Esophagus muscularis mucosa (tissue), 4 donors: Measurements from ENCODE around the gene THBS1. TPM values are rescaled to one million over a fixed set of nuclear protein-coding genes. Genes with fewer than 3 reads are reported as not detected.

ENCODE experiments used
- DNase-seq: peaks from one replicate; pipeline ENCODE4 v3.0.0-alpha.2; 2017; ENCODE audit errors: extremely low spot score
- H3K27ac ChIP-seq, 4 donors: fragments of 200-600 bp; sonication (generic); replicated peaks in 1 of 4; 1 replicate in 3 of 4; 2 replicates in 1 of 4; pipeline ENCODE4 v1.5.1; 2016 to 2019; ENCODE audit warnings: mild to moderate bottlenecking in 1 of 4
- H3K27me3 ChIP-seq, 4 donors: fragments of 200-600 bp; sonication (generic); one replicate each; pipeline versions ENCODE4 v1.5.1 to v1.6.0; 2016 to 2019
- H3K36me3 ChIP-seq, 4 donors: fragments of 200-600 bp; sonication (generic); one replicate each; pipeline ENCODE4 v1.5.1; 2016 to 2019
- H3K4me1 ChIP-seq, 4 donors: fragments of 200-600 bp; sonication (generic); one replicate each; pipeline ENCODE4 v1.5.1; 2016 to 2019
- H3K4me3 ChIP-seq, 4 donors: fragments of 200-600 bp; sonication (generic); 1 replicate in 2 of 4; 2 replicates in 2 of 4; pipeline ENCODE4 v1.5.1; 2016 to 2019; ENCODE audit warnings: mild to moderate bottlenecking in 4 of 4, moderate library complexity in 1 of 4
- H3K9me3 ChIP-seq, 4 donors: fragments of 200-600 bp; sonication (generic); 1 replicate in 3 of 4; 2 replicates in 1 of 4; pipeline ENCODE4 v1.5.1; 2016 to 2019
- EP300 ChIP-seq: sonication (generic); formaldehyde crosslinking; IDR thresholded peaks from one replicate; pipeline ENCODE4 v1.6.1; 2017; ENCODE audit warnings: antibody characterized with exemption
- POLR2A ChIP-seq: fragments of 450-650 bp; IDR thresholded peaks from one replicate; pipeline ENCODE4 v1.6.1; 2017; ENCODE audit warnings: antibody characterized with exemption, moderate library complexity, mild to moderate bottlenecking, low read depth
- POLR2AphosphoS5 ChIP-seq, 2 donors: sonication (generic); formaldehyde crosslinking; IDR thresholded peaks; one replicate each; pipeline ENCODE4 v1.6.1; 2017; ENCODE audit warnings: antibody characterized with exemption in 2 of 2
- WGBS: methylation state at CpG from one replicate; pipeline ENCODE4 v1.1.5; 2018; 5-methylcytosine and 5-hydroxymethylcytosine counted together
- intact Hi-C: fragments of 100-400 bp; cut with DNase I; formaldehyde crosslinking; loops from one replicate; pipeline ENCODE4 v1.15.1; 2023
- total RNA-seq, 4 donors: library from RNA; depleted of rRNA; stranded (reverse); fragments of >200 nt; gene quantifications; one replicate each; pipeline versions ENCODE4 v1.1.0 to v1.2.1, GENCODE V29; 2016
- TF ChIP-seq, protein P1 (sequence below), 3 experiments: fragments of 200-600 bp in 2 of 3; fragments of 450-650 bp in 1 of 3; sonication (generic) in 2 of 3; IDR thresholded peaks; one replicate each; pipeline ENCODE4 v1.5.1; 2017 to 2019; ENCODE audit warnings: antibody characterized with exemption in 3 of 3, mild to moderate bottlenecking in 2 of 3, moderate library complexity in 1 of 3

The THBS1 gene
- total RNA-seq, result 1,000 to 10,000 TPM in 1 of 4 donors, 100 to 1,000 TPM in 3; 188 to 4,072 (median 270) TPM

DNA sequence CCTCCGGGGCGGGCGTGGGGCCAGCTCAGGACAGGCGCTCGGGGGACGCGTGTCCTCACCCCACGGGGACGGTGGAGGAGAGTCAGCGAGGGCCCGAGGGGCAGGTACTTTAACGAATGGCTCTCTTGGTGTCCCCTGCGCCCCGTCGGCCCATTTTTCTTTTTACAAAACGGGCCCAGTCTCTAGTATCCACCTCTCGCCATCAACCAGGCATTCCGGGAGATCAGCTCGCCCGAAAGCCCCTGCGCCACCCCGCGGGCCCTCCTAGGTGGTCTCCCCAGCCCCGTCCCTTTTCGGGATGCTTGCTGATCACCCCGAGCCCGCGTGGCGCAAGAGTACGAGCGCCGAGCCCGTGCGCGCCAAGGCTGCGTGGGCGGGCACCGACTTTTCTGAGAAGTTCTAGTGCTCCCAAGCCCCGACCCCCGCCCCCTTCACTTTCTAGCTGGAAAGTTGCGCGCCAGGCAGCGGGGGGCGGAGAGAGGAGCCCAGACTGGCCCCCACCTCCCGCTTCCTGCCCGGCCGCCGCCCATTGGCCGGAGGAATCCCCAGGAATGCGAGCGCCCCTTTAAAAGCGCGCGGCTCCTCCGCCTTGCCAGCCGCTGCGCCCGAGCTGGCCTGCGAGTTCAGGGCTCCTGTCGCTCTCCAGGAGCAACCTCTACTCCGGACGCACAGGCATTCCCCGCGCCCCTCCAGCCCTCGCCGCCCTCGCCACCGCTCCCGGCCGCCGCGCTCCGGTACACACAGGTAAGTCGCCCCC is at the start of gene THBS1:
Gene THBS1, plus strand, starts transcription at position 595 of the 757 bp plus-strand sequence. CDS start 779 bp downstream, outside the sequence.
- peak within 1 kb of the TSS; percentile 87 to 96 (median 94) for H3K27ac ChIP-seq
- H3K4me3 ChIP-seq, result peak within 1 kb of the TSS; percentile 61 to 90 (median 77)
- intact Hi-C loops, result loop anchor here (2.0 to 10.0 kb wide), 5 partner anchors 102 to 876 kb away; no protein-coding TSS in a partner anchor
- 4% methylated on average over 43 of the region's 74 CpGs for WGBS
- H3K4me1 ChIP-seq, result peaks cover 26 to 66% (median 63%) of the 10 kb centered on the region in 4 donors
- H3K36me3 ChIP-seq, result peaks cover 11 to 40% (median 36%) of the 10 kb centered on the region in 4 donors
- H3K9me3 ChIP-seq, result peaks cover 0 to 3% (median 0%) of the 10 kb centered on the region in 4 donors
- TF ChIP-seq POLR2A (peak; percentile 97), POLR2AphosphoS5 (IDR thresholded peaks at IDR 0.05) (peak; percentile 88 to 100), EP300 (no peak)
- TF ChIP-seq, protein P1, sequence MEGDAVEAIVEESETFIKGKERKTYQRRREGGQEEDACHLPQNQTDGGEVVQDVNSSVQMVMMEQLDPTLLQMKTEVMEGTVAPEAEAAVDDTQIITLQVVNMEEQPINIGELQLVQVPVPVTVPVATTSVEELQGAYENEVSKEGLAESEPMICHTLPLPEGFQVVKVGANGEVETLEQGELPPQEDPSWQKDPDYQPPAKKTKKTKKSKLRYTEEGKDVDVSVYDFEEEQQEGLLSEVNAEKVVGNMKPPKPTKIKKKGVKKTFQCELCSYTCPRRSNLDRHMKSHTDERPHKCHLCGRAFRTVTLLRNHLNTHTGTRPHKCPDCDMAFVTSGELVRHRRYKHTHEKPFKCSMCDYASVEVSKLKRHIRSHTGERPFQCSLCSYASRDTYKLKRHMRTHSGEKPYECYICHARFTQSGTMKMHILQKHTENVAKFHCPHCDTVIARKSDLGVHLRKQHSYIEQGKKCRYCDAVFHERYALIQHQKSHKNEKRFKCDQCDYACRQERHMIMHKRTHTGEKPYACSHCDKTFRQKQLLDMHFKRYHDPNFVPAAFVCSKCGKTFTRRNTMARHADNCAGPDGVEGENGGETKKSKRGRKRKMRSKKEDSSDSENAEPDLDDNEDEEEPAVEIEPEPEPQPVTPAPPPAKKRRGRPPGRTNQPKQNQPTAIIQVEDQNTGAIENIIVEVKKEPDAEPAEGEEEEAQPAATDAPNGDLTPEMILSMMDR (IDR thresholded peaks at IDR 0.05), result no peak
- peaks cover 0 to 3% (median 0%) of the 10 kb centered on the region in 4 donors for H3K27me3 ChIP-seq
- peak; percentile 98 for DNase-seq

DNA sequence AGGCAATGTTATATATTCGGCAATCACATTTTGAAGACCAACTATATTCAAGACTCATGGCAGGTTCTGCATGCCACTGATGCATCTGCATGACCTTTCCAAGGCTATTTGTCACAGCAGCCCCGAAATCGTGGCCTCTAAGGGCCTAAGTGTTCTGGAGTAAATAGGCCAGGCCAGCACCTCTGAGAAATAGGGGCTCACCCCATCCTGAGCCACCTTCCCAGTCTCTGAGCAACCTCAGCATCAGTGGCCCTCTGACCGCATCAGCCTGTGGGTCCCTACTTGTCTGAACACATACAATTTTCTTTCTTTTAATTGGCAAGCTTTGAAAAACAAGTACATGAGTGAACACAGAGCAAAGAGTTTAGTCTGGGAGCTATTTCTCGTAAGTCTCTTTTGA is 45.9 kb upstream of the THBS1 start:
- Histone ChIP-seq H3K36me3 (no peaks in the 10 kb centered on the region), H3K9me3 (no peaks in the 10 kb centered on the region), H3K27me3 (no peaks in the 10 kb centered on the region), H3K4me3 (no peak overlapping the region), H3K27ac (no peak overlapping the region), H3K4me1 (peaks cover 4 to 15% (median 11%) of the 10 kb centered on the region in 4 donors)
- peak; percentile 57 for DNase-seq
- 89% methylated on average over 5 of the region's 5 CpGs for WGBS
- TF ChIP-seq POLR2AphosphoS5 (IDR thresholded peaks at IDR 0.05), result no peak
- TF ChIP-seq POLR2A, result no peak
- no peak for TF ChIP-seq EP300
- intact Hi-C loops, result no loop called here

DNA sequence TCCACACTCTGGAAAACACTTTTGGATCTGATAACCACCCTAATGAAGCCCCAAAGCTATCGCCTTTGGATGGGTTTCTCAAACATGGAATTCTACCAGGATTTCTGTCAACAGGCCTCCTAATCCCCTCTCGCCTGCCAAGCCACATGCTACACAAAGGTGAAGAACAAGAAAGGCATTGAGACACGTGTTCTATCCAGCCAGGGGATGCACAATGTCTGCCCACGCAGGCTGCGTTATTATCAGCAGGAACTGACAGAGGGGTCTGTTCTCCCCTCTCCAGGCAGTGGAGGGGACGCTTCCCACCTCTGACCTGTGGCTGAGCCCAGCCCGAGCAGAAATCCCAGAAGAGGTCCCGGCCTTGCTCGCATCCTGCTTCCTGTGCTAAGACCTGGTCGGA is 45.4 kb upstream of the THBS1 start:
- peak; percentile 89 for DNase-seq
- Histone ChIP-seq H3K27ac (no peak overlapping the region), H3K27me3 (no peaks in the 10 kb centered on the region), H3K9me3 (no peaks in the 10 kb centered on the region), H3K36me3 (no peaks in the 10 kb centered on the region), H3K4me3 (no peak overlapping the region), H3K4me1 (peaks cover 7 to 19% (median 14%) of the 10 kb centered on the region in 4 donors)
- intact Hi-C loops, result no loop called here
- WGBS, result 93% methylated on average over 10 of the region's 10 CpGs
- TF ChIP-seq, protein P1 (IDR thresholded peaks at IDR 0.05), result no peak
- TF ChIP-seq POLR2AphosphoS5 (IDR thresholded peaks at IDR 0.05) (no peak), POLR2A (no peak), EP300 (no peak)

DNA sequence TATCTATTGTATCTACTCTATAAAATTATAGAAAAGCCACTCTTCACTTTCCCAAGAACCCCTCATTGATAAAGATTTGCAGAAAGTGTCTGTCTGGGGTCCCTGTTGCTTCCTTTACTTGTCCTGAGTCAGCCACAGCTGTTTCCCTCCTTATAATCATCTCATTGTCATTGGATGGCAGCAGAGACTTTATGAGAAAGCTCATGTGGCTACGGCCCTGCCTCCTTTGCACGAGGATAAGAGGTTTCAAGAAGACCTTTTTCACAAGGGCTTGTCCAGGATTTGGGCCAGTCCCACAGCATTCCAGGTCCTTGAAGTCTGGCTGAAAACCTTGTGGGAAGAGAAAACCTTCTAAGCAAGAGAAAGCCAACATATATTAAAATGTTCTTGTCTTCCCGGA is 41.9 kb upstream of the THBS1 start:
- peak; percentile 19 for DNase-seq
- no peaks in the 10 kb centered on the region for H3K36me3 ChIP-seq
- peaks cover 7 to 16% (median 11%) of the 10 kb centered on the region in 4 donors for H3K4me1 ChIP-seq
- H3K4me3 ChIP-seq, result no peak overlapping the region
- H3K27ac ChIP-seq, result peak overlapping the region in 2 of 4 donors; percentile 1 to 49
- TF ChIP-seq, protein P1 (IDR thresholded peaks at IDR 0.05), result no peak
- TF ChIP-seq POLR2AphosphoS5 (IDR thresholded peaks at IDR 0.05), result no peak
- TF ChIP-seq EP300, result no peak
- no peak for TF ChIP-seq POLR2A
- 94% methylated on average over 3 of the region's 3 CpGs for WGBS
- no peaks in the 10 kb centered on the region for H3K9me3 ChIP-seq
- intact Hi-C loops, result no loop called here
- no peaks in the 10 kb centered on the region for H3K27me3 ChIP-seq

- 76% methylated on average over 2 of the region's 2 CpGs for WGBS
- TF ChIP-seq POLR2AphosphoS5 (IDR thresholded peaks at IDR 0.05) (no peak), POLR2A (no peak), EP300 (no peak)
- TF ChIP-seq, protein P1 (IDR thresholded peaks at IDR 0.05), result no peak
- Histone ChIP-seq H3K4me3 (no peak overlapping the region), H3K36me3 (no peaks in the 10 kb centered on the region), H3K27ac (peak overlapping the region in 3 of 4 donors; percentile 1 to 49 (median 1)), H3K4me1 (peaks cover 7 to 16% (median 11%) of the 10 kb centered on the region in 4 donors), H3K9me3 (no peaks in the 10 kb centered on the region), H3K27me3 (no peaks in the 10 kb centered on the region)
- peak; percentile 34 for DNase-seq
- intact Hi-C loops, result no loop called here
Measured at GRCh38 chr15:39539466-39539865, 41.4 kb upstream of the THBS1 start.
